GM19328 (cell line): ENCODE measurements around the gene EDEM2.
A peak's percentile ranks its signal among the peaks of the same experiment; 100 is the strongest.
"Not testable (repeated sequence)": the region's sequence is repeated elsewhere in the genome, so short reads cannot be mapped to it uniquely, and the experiment has no call there.

Experiments
- ATAC-seq: cut with Tn5 transposase; IDR thresholded peaks from one replicate; pipeline ENCODE4 v1.9.1; 2021; ENCODE audit warnings: mild to moderate bottlenecking, moderate library complexity; ENCODE audit not compliant: unreplicated experiment

The EDEM2 gene

DNA sequence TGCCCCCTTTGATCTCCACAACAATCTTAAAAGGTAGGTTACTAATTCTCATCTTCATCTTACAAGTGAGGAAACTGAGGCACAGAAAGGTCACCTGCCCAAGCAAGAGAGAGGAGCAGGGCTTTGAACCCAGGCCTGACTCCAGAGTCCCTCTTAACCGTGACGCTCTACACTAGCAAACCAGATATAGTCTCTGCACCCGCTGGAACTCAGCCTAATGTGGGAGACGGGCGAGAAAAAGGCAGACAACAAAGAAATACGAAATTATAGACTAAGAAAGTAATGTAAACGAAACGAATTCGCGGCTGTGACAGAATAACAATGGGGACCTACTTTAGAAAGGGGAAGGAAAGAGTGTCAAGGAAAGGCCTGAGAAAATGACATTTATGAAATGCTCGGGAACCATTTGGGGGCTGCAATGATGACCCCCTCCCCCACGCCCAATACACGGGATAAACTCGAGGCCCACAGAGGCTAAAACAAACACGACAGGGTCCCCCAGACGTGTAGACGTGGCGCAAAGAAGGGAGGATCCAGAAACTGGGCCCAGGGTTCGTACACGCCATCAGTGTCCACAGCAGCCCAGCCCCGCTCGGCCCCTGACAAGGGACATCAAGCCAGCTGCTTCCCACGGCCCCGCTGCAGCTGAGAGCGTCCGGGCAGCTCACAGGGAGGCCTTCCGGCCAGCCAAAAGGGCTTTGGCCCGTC lies 55.2 kb downstream of the EDEM2 start:
- ATAC-seq: peak; percentile 12

DNA sequence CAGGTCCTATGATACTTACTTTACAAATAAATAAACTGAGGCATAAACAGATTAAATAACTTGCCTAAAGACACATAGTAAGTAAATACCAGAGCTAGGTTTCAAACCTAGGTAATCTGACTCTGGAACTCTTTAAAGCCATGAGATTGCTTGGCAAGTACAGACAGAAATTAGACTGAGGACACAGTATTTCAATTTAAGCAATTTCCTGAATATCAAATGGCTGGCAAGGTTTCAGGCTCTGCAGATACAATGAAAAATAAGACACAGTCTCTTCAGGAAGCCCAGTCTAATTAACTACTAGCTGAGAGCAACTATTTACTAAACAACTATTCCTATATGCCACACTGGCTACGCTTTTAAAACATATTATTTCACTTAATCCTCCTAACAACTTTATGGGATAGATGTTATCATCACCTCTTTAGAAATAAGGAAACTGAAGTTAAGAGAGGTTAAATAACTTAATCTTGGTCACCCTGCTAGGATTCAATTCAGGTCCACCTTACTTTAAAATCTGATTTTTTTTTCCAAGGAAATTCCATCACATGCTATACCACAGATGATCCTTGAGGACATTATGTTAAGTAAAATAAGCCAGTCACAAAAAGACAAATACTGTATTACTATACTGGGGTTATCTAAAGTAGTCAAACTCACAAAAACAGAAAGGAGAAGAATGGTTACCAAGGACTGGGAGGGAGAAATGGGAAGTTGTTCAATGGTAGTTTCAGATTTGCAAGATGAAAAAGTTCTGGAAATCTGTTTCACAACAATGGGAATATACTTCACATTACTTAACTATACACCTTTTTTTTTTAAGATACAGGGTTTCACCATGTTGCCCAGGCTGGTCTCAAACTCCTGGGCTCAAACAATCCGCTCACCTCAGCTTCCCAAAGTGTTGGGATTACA lies 58.6 kb downstream of the EDEM2 start:
- no peak for ATAC-seq

DNA sequence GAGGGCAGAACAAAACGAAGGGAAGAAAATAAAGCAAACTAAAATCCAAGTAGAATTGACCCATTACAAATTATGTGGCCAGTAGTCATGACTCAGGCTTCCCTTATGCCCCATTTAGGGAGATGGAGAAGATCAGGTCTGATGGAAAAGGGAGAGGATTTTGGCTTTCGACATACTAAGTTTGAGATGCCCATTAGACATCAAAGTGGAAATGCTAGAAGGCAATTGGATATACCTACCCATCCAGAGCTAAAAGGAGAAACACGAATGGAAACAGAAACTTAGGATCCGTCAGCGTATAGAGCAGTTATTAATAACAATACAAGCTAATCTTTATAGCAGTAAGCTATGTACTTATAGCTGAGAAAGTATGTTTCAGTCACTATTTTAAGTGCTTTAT lies 59.3 kb downstream of the EDEM2 start:
- no peak for ATAC-seq

DNA sequence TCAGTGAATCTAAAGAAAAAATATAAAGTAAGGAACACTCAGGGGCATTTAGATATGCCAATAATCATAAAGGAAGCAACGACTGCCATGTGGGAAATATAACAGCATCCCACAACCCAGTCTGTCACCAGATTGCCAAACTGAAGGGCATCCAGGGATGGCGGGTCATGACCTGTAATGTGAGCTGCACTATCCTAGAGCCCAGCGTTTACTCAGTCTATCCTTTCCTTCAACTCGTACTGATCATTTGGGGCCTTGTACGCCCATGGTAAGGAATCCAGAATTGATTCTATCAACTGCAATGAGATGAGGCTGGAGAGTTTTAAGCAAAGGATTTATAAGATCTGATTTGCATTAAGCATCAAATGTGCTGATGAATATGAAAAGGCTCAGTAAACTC lies 59.8 kb downstream of the EDEM2 start:
- ATAC-seq: no peak

DNA sequence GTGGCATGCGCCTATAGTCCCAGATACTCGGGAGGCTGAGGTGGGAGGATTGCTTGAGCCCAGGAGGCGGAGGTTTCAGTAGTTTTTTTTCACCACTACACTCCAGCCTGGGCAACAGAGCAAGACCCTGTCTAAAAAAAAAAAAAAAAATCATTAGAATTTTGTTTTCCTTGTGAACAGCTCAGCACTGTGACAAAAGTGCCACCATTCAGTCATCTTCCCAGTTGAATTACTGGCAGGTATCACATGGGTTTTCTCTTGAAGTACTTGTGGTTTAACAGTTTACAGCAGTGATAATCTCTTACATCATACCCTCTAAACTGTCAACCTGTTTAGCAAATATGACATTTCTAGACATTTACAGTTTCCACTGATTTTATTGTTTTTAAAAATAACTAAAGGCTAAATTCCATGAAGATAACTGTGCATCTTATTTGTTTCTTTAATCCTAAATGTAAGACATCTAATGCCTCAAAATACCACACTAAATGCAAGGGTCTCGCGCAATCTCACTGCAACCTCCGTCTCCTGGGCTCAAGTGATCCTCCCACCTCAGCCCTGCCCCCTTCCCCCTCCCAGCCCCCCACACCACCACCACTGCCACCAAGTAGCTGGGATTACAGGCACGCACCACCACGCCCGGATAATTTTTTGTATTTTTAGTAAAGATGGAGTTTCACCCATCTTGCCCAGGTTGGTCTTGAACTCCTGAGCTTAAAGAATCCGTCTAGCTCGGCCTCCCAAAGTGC lies 61.5 kb downstream of the EDEM2 start:
- ATAC-seq: no peak

DNA sequence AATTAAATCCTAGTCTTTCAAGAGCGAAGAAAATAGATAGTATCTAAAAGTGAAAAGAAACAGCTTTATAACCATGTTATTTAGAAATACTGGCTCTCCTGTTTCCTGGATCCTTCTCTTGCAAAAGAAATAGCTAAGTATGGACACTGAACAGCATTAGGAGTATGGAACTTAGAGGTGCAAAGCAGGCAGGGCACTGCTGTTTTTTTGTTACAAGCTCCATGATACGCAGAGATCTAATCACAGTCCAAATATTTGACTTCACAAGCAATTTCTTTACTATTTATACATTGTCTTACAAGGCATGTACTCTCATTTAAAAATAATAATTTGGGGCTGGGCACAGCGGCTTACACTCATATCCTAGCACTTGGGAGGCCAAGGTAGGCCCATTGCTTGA lies 62.1 kb downstream of the EDEM2 start:
- ATAC-seq: no peak

DNA sequence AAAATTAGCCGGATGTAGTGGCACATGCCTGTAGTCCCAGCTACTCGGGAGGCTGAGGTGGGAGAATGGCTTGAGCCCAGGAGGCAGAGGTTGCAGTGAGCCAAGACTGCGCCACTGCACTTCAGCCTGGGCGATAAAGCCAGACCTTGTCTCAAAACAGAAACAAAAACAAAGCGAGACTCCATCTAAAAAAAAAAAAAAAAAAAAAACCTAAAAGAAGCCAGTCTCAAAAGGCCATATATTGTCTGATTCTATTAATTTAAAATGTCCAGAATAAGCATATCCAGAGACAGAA lies 66.8 kb downstream of the EDEM2 start:
- not testable (repeated sequence) for ATAC-seq

DNA sequence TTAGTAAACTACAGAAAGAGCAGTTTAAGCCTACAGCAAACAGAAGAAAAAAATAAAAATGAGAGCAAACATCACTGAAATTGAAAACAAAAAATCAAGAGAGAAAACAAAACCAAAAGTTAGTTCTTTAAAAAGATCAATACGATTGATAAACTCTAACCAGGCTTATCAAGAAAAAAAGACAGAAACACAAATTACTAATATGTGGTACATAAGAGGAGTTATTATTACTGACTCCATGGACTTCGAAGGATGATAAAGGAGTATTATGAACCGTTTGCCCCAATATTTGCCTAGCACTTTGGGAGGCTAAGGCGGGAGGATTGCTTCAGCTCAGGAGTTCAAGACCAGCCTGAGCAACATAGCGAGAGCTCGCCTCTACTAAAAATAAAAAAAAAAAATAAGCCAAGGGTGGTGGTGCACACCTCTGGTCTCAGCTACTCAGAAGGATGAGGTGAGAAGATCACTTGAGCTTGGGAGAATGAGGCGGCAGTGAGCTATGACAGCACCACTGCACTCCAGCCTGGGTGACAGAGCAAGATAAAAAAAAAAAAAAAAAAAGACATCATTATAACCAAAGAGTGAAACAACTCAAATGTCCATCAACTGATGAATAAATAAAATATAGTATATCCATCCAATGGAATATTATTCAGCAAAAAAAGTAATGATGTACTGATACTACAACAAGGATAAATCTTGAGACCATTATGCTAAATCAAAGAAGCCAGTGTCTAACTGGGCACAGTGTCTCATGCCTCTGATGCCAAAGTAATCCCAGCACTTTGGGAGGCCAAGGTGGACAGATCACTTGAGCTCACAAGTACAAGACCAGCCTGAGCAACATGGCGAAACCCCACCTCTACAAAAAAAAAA lies 67.4 kb downstream of the EDEM2 start:
- no peak for ATAC-seq

DNA sequence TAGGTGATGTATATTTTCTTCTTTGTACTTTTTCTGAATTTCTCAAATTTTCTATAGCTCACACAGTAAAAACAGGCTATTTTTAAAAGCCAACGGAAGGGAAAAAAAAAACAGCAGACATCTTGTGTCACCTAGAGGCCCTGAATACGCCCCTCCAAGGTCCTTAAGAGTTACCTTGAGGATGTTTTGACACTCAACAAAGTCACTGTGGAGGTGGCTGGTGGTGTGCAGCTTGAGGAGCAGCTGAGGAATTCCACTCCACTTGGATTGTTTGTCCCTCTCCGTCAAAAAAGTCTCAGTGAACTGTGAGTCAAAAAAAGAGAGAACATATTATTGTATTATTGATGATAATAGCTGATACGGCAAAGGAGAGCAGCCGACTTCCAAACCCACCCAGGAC lies 69.3 kb downstream of the EDEM2 start:
- ATAC-seq: no peak

DNA sequence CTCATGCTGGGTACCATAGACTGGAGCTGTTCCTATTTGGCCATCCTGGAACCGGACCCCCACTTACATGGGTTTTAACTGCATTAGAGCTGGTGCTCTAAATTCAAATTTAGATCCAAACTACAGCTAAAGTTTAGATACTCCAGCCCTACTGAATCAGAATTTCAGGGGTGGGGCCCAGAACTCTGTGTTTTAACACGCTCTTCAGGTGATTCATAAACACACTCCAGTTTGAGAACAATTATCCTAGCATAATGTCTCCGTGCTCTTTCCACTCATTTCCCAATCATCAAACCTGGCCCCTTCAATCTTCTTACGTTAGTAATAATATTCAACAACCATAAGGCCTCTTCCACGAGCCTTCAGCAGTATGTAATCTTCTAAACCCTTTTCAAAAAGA lies 69.8 kb downstream of the EDEM2 start:
- ATAC-seq: no peak

DNA sequence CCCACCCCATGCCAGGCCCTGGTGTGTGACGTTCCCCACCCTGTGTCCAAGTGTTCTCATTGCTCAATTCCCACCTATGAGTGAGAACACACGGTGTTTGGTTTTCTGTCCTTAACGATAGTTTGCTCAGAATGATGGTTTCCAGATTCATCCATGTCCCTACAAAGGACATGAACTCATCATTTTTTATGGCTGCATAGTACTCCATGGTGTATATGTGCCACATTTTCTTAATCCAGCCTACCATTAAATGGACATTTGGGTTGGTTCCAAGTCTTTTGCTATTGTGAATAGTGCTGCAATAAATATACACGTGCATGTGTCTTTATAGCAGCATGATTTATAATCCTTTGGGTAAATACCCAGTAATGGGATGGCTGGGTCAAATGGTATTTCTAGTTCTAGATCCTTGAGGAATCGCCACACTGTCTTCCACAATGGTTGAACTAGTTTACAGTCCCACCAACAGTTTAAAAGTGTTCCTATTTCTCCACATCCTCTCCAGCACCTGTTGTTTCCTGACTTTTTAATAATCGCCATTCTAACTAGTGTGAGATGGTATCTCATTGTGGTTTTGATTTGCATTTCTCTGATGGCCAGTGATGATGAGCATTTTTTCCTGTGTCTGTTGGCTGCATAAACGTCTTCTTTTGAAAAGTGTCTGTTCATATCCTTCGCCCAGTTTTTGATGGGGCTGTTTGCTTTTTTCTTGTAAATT lies 75.5 kb downstream of the EDEM2 start:
- ATAC-seq: not testable (repeated sequence)

DNA sequence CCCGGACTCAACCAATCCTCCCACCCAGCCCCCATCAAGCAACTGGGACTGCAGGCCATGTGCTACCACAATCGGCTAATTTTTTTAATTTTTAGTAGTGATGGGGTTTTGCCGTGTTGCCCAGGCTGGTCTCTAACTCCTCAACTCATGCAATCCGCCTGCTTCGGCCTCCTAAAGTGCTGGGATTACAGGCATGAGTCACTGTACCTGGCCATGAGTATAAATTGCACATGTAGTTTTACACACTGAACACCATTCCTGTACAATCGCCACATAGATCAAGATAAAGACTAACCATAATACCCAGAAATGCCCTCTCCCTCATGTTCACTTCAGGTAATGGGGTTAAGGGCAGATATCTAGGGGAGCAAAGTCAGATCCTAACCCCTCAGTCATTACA lies 80.9 kb downstream of the EDEM2 start:
- ATAC-seq: no peak
